K562 (cell line): ENCODE data around the gene BTBD3.

Source experiments
- FOS ChIP-seq: IDR thresholded peaks from 3 replicates; pipeline ENCODE4 v1.6.1; 2011; ENCODE audit not compliant: insufficient read length; ENCODE audit errors: extremely low read depth
- PHB ChIP-seq: fragments of 250-450 bp; sonication (Bioruptor Pico); IDR thresholded peaks from 2 replicates; pipeline ENCODE4 v1.5.0; 2021
- SP1 ChIP-seq: sonication (generic); formaldehyde crosslinking; IDR thresholded peaks from 2 replicates; pipeline ENCODE4 v1.8.1; 2022; ENCODE audit warnings: mild to moderate bottlenecking, missing genetic modification reagents
- ZNF174 ChIP-seq: fragments of 250-450 bp; sonication (Bioruptor Pico); IDR thresholded peaks from 2 replicates; pipeline ENCODE4 v1.4.0; 2020; ENCODE audit warnings: mild to moderate bottlenecking
- ZNF79 ChIP-seq: fragments of 250-450 bp; sonication (Bioruptor Pico); IDR thresholded peaks from 2 replicates; pipeline ENCODE4 v1.4.0; 2020; ENCODE audit warnings: low read depth, mild to moderate bottlenecking, moderate library complexity
- TF ChIP-seq, protein P1 (sequence below), 3 experiments: IDR thresholded peaks in 2 of 3; conservative IDR thresholded peaks in 1 of 3; 2 replicates each; pipeline ENCODE4 v1.5.1; 2011 to 2012; ENCODE audit warnings: low read length in 3 of 3, mild to moderate bottlenecking in 3 of 3, control low read depth in 2 of 3, improper control_type of control experiment in 1 of 3, inconsistent platforms in 1 of 3, low read depth in 1 of 3, mixed read lengths in 1 of 3, moderate library complexity in 1 of 3; ENCODE audit not compliant: insufficient read depth in 2 of 3
- TF ChIP-seq, protein P2 (sequence below): IDR thresholded peaks from 2 replicates; pipeline ENCODE4 v1.6.1; 2016; ENCODE audit warnings: missing genetic modification characterization, missing compliant biosample characterization
- TF ChIP-seq, protein P3 (sequence below): sonication (generic); formaldehyde crosslinking; IDR thresholded peaks from 2 replicates; pipeline ENCODE4 v1.8.0; 2022; ENCODE audit warnings: mild to moderate bottlenecking, missing genetic modification reagents, borderline replicate concordance

DNA sequence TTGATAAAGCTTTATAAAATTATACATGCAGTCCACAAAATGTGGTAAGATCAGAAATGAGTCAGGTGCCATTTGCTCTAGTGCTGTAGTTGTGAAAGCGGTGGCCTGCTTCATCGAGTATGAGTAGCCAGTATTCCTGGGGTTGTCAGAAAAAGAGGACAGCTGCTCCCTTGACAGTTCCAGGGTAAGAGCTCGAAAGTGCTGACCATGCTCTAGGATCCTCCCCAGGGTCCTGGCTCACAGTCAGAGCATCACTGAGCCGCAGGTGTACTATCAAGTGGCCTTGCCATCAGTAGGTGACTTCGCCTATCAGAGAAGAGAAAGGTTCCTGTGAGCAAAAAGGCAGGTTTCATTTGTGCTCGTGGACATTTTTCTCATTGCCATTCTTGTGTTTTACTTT lies 3.6 kb downstream of the BTBD3 start:
- TF ChIP-seq, protein P1, sequence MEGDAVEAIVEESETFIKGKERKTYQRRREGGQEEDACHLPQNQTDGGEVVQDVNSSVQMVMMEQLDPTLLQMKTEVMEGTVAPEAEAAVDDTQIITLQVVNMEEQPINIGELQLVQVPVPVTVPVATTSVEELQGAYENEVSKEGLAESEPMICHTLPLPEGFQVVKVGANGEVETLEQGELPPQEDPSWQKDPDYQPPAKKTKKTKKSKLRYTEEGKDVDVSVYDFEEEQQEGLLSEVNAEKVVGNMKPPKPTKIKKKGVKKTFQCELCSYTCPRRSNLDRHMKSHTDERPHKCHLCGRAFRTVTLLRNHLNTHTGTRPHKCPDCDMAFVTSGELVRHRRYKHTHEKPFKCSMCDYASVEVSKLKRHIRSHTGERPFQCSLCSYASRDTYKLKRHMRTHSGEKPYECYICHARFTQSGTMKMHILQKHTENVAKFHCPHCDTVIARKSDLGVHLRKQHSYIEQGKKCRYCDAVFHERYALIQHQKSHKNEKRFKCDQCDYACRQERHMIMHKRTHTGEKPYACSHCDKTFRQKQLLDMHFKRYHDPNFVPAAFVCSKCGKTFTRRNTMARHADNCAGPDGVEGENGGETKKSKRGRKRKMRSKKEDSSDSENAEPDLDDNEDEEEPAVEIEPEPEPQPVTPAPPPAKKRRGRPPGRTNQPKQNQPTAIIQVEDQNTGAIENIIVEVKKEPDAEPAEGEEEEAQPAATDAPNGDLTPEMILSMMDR (IDR thresholded peaks at IDR 0.05 in 2 of 3, conservative IDR thresholded peaks at IDR 0.05 in 1 of 3; ENCODE audit: insufficient read depth in 2 of 3, low read depth in 1 of 3, low read length in 3 of 3) = no peak
- TF ChIP-seq FOS (no peak), ZNF79 (CRISPR knock-in tag) (no peak), PHB (CRISPR knock-in tag) (no peak), SP1 (CRISPR knock-in tag) (no peak), ZNF174 (no peak)
- TF ChIP-seq, protein P2, sequence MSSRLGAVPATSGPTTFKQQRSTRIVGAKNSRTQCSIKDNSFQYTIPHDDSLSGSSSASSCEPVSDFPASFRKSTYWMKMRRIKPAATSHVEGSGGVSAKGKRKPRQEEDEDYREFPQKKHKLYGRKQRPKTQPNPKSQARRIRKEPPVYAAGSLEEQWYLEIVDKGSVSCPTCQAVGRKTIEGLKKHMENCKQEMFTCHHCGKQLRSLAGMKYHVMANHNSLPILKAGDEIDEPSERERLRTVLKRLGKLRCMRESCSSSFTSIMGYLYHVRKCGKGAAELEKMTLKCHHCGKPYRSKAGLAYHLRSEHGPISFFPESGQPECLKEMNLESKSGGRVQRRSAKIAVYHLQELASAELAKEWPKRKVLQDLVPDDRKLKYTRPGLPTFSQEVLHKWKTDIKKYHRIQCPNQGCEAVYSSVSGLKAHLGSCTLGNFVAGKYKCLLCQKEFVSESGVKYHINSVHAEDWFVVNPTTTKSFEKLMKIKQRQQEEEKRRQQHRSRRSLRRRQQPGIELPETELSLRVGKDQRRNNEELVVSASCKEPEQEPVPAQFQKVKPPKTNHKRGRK = no peak
- TF ChIP-seq, protein P3, sequence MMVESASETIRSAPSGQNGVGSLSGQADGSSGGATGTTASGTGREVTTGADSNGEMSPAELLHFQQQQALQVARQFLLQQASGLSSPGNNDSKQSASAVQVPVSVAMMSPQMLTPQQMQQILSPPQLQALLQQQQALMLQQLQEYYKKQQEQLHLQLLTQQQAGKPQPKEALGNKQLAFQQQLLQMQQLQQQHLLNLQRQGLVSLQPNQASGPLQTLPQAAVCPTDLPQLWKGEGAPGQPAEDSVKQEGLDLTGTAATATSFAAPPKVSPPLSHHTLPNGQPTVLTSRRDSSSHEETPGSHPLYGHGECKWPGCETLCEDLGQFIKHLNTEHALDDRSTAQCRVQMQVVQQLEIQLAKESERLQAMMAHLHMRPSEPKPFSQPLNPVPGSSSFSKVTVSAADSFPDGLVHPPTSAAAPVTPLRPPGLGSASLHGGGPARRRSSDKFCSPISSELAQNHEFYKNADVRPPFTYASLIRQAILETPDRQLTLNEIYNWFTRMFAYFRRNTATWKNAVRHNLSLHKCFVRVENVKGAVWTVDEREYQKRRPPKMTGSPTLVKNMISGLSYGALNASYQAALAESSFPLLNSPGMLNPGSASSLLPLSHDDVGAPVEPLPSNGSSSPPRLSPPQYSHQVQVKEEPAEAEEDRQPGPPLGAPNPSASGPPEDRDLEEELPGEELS = no peak
